A549 (cell line): Measurements from ENCODE around the gene NDUFB11. TPM values are rescaled to one million over a fixed set of nuclear protein-coding genes. Genes with fewer than 3 reads are reported as not detected.
"Not testable (repeated sequence)": the region's sequence is repeated elsewhere in the genome, so short reads cannot be mapped to it uniquely, and the experiment has no call there.

ENCODE experiments used
- ATAC-seq, 2 experiments: fragments of 200-7000 bp in 1 of 2; fragments of >200 bp in 1 of 2; cut with Nextera tagmentation in 1 of 2; cut with Tn5 transposase in 1 of 2; 3 replicates each; pipeline versions ENCODE4 v1.8.0 to v1.9.1; 2018 to 2020; ENCODE audit warnings: mild to moderate bottlenecking in 1 of 2, moderate library complexity in 1 of 2
- CTCF ChIA-PET: fragments of 300-600 bp; sonication (Branson Sonifier 250); formaldehyde crosslinking; extraction: SDS; loops from one replicate; lab custom pipeline; 2021; ENCODE audit warnings: antibody characterized with exemption, inconsistent platforms; lab: Yijun Ruan, JAX
- POLR2A ChIA-PET: fragments of 350-600 bp; formaldehyde crosslinking; extraction: SDS; loops from one replicate; lab custom pipeline; 2021; ENCODE audit warnings: antibody characterized with exemption, inconsistent platforms; lab: Yijun Ruan, JAX
- DNase-seq, 2 experiments: peaks; one replicate each; pipeline versions ENCODE4 v3.0.0 to v3.0.0-alpha.2; 2011 to 2016; ENCODE audit warnings: low read depth in 1 of 2, low spot score in 1 of 2
- FAIRE-seq: peaks from 2 replicates; lab custom pipeline; 2011; peaks lifted over from hg19 to GRCh38; lab: Jason Lieb, UNC
- H3K27ac ChIP-seq, 2 experiments: fragments of >200 bp; sonication (Bioruptor Twin); formaldehyde crosslinking; 3 replicates each; pipeline ENCODE4 v1.5.1; 2016 to 2017
- H3K4me1 ChIP-seq: fragments of >200 bp; sonication (Bioruptor Twin); formaldehyde crosslinking; 3 replicates; pipeline ENCODE4 v1.6.1; 2016
- H3K4me2 ChIP-seq: fragments of >200 bp; sonication (Bioruptor Twin); formaldehyde crosslinking; 3 replicates; pipeline ENCODE4 v1.6.1; 2016
- H3K4me3 ChIP-seq: fragments of >200 bp; sonication (Bioruptor Twin); formaldehyde crosslinking; 3 replicates; pipeline ENCODE4 v1.5.1; 2016
- H3K9me3 ChIP-seq: fragments of >200 bp; sonication (Bioruptor Twin); formaldehyde crosslinking; 3 replicates; pipeline ENCODE4 v1.6.1; 2016
- BCL3 ChIP-seq: fragments of >200 bp; sonication (Bioruptor Twin); formaldehyde crosslinking; IDR thresholded peaks from 3 replicates; pipeline ENCODE4 v1.6.1; 2016
- CBX2 ChIP-seq: fragments of 200-600 bp; sonication (generic); IDR thresholded peaks from 2 replicates; pipeline ENCODE4 v1.6.1; 2016; ENCODE audit warnings: low read depth, mild to moderate bottlenecking, borderline replicate concordance
- CBX8 ChIP-seq: fragments of 200-600 bp; sonication (generic); IDR thresholded peaks from 2 replicates; pipeline ENCODE4 v1.6.1; 2016
- CEBPB ChIP-seq, 2 experiments: fragments of >200 bp in 1 of 2; sonication (Bioruptor Twin) in 1 of 2; formaldehyde crosslinking in 1 of 2; IDR thresholded peaks; 2 replicates each; pipeline ENCODE4 v1.6.1; 2012 to 2016
- CHD2 ChIP-seq: fragments of 150-350 bp; IDR thresholded peaks from 2 replicates; pipeline ENCODE4 v1.6.1; 2014; ENCODE audit warnings: low read length; ENCODE audit not compliant: partially characterized antibody
- CHD4 ChIP-seq: fragments of 200-600 bp; sonication (generic); IDR thresholded peaks from 2 replicates; pipeline ENCODE4 v1.6.1; 2016; ENCODE audit warnings: antibody characterized with exemption, mild to moderate bottlenecking, borderline replicate concordance
- CTCF ChIP-seq: fragments of >200 bp; sonication (Bioruptor Twin); formaldehyde crosslinking; IDR thresholded peaks from 3 replicates; pipeline ENCODE4 v1.5.1; 2016
- EHF ChIP-seq: fragments of 250-450 bp; sonication (Bioruptor Pico); IDR thresholded peaks from 2 replicates; pipeline ENCODE4 v1.5.0; 2020; ENCODE audit warnings: mild to moderate bottlenecking
- ELK1 ChIP-seq: fragments of 150-350 bp; IDR thresholded peaks from 2 replicates; pipeline ENCODE4 v1.6.1; 2014; ENCODE audit warnings: low read depth, mild to moderate bottlenecking, low read length
- FOSL2 ChIP-seq, 2 experiments: fragments of 450-650 bp in 1 of 2; fragments of >200 bp in 1 of 2; sonication (Bioruptor Twin) in 1 of 2; formaldehyde crosslinking; IDR thresholded peaks; 2 replicates each; pipeline versions ENCODE4 v1.5.0 to v1.6.1; 2016 to 2020; ENCODE audit warnings: mild to moderate bottlenecking in 1 of 2, moderate library complexity in 1 of 2
- FOXS1 ChIP-seq: fragments of 250-450 bp; sonication (Bioruptor Pico); IDR thresholded peaks from 2 replicates; pipeline ENCODE4 v1.5.0; 2020; ENCODE audit warnings: mild to moderate bottlenecking, moderate library complexity
- HDAC2 ChIP-seq: fragments of 200-600 bp; sonication (generic); IDR thresholded peaks from 2 replicates; pipeline ENCODE4 v1.6.1; 2016
- HES2 ChIP-seq: fragments of >200 bp; sonication (Bioruptor Twin); formaldehyde crosslinking; IDR thresholded peaks from 2 replicates; pipeline ENCODE4 v1.6.1; 2016
- HEYL ChIP-seq: fragments of 250-450 bp; sonication (Bioruptor Pico); IDR thresholded peaks from 2 replicates; pipeline ENCODE4 v1.8.0; 2021; ENCODE audit warnings: mild to moderate bottlenecking, moderate library complexity
- HOXA7 ChIP-seq: fragments of 250-450 bp; sonication (Bioruptor Pico); IDR thresholded peaks from 2 replicates; pipeline ENCODE4 v1.5.0; 2020; ENCODE audit warnings: mild to moderate bottlenecking, moderate library complexity
- HOXB5 ChIP-seq: fragments of 250-450 bp; sonication (Bioruptor Pico); IDR thresholded peaks from 2 replicates; pipeline ENCODE4 v1.5.0; 2020; ENCODE audit warnings: mild to moderate bottlenecking, moderate library complexity
- KDM5A ChIP-seq: fragments of 200-600 bp; sonication (generic); IDR thresholded peaks from 2 replicates; pipeline ENCODE4 v1.6.1; 2016; ENCODE audit warnings: antibody characterized with exemption, mild to moderate bottlenecking
- MYC ChIP-seq: IDR thresholded peaks from 2 replicates; pipeline ENCODE4 v1.6.1; 2012; ENCODE audit warnings: mild to moderate bottlenecking, inconsistent platforms, low read length, improper control_type of control experiment, borderline replicate concordance
- POLR2A ChIP-seq: IDR thresholded peaks from 2 replicates; pipeline ENCODE4 v1.6.1; 2012; ENCODE audit warnings: mild to moderate bottlenecking, low read length
- RAD21 ChIP-seq, 2 experiments: fragments of >200 bp in 1 of 2; sonication (Bioruptor Twin) in 1 of 2; formaldehyde crosslinking in 1 of 2; IDR thresholded peaks in 1 of 2; conservative IDR thresholded peaks in 1 of 2; 2 replicates in 1 of 2; 3 replicates in 1 of 2; pipeline ENCODE4 v1.6.1; 2012 to 2018; ENCODE audit warnings: inconsistent platforms in 1 of 2
- RFX5 ChIP-seq: fragments of 450-650 bp; IDR thresholded peaks from 2 replicates; pipeline ENCODE4 v1.7.1; 2014; ENCODE audit warnings: antibody characterized with exemption, mild to moderate bottlenecking, moderate library complexity
- RNF2 ChIP-seq: fragments of 200-600 bp; sonication (generic); IDR thresholded peaks from 2 replicates; pipeline ENCODE4 v1.6.1; 2016; ENCODE audit warnings: low read depth, mild to moderate bottlenecking, antibody characterized with exemption, moderate library complexity, borderline replicate concordance
- SMC3 ChIP-seq: fragments of >200 bp; sonication (Bioruptor Twin); formaldehyde crosslinking; IDR thresholded peaks from 3 replicates; pipeline ENCODE4 v1.6.1; 2018; ENCODE audit warnings: inconsistent platforms
- TFCP2L1 ChIP-seq: fragments of 250-450 bp; sonication (Bioruptor Pico); IDR thresholded peaks from 2 replicates; pipeline ENCODE4 v1.5.0; 2021; ENCODE audit warnings: mild to moderate bottlenecking
- ZNF302 ChIP-seq: fragments of 250-450 bp; sonication (Bioruptor Pico); IDR thresholded peaks from 2 replicates; pipeline ENCODE4 v1.9.0; 2021; ENCODE audit warnings: inconsistent platforms, mild to moderate bottlenecking, moderate library complexity
- WGBS: methylation state at CpG from one replicate; pipeline ENCODE4 v1.1.6; 2017; ENCODE audit errors: missing lambda C conversion rate; 5-methylcytosine and 5-hydroxymethylcytosine counted together
- polyA plus RNA-seq, 4 experiments: library from polyadenylated mRNA; depleted of rRNA in 3 of 4; stranded (reverse); fragments of >200 nt; fragmentation: RNase III in 1 of 4; extraction: RNeasy Plus Mini Kit Qiagen cat#74134 plus additional on column Dnase treatment in 1 of 4; gene quantifications; 2 replicates in 3 of 4; 3 replicates in 1 of 4; pipeline ENCODE4 v1.2.3, GENCODE V29; 2011 to 2017

Gene NDUFB11
- polyA plus RNA-seq, 2 of the 4 experiments (the other 2 are of a cell fraction), result 84.5 to 147 TPM

GRCh38 chrX:47138171-47138570 is 6.3 kb downstream of the NDUFB11 start:
- Histone ChIP-seq H3K9me3 (no peaks in the 10 kb centered on the region), H3K27ac (no peak overlapping the region), H3K4me3 (no peak overlapping the region), H3K4me2 (no peak overlapping the region), H3K4me1 (peaks cover 9% of the 10 kb centered on the region; the same call in 2 of the 3 replicates)
- 88% methylated on average over 6 of the region's 6 CpGs for WGBS
- DNase-seq, result no peak
- no peak for FAIRE-seq
- no peak for TF ChIP-seq HOXA7 (CRISPR knock-in tag)
- no peak for TF ChIP-seq CTCF
- no peak for TF ChIP-seq FOXS1 (CRISPR knock-in tag)
- TF ChIP-seq KDM5A, result no peak
- TF ChIP-seq EHF (CRISPR knock-in tag), result no peak
- no peak for TF ChIP-seq HES2
- TF ChIP-seq RAD21 (conservative IDR thresholded peaks at IDR 0.05 in 1 of 2, IDR thresholded peaks at IDR 0.05 in 1 of 2), result no peak
- TF ChIP-seq CBX2, result no peak
- no peak for TF ChIP-seq POLR2A
- no peak for TF ChIP-seq ZNF302 (CRISPR knock-in tag)
- TF ChIP-seq MYC, result no peak
- TF ChIP-seq HDAC2, result no peak
- no peak for TF ChIP-seq CEBPB (IDR thresholded peaks at IDR 0.05)
- TF ChIP-seq RFX5, result no peak
- no peak for TF ChIP-seq TFCP2L1
- no peak for TF ChIP-seq RNF2
- no peak for TF ChIP-seq BCL3
- TF ChIP-seq CBX8, result no peak
- no peak for TF ChIP-seq HEYL
- ChIA-PET CTCF (no interaction called here), POLR2A (no interaction called here)
- no peak for ATAC-seq

GRCh38 chrX:47135650-47136049 is 8.9 kb downstream of the NDUFB11 start:
- WGBS, result 47% methylated on average over 4 of the region's 5 CpGs
- ChIA-PET CTCF (interaction anchor here (1.9 kb wide), 1 partner anchor 9 kb away, joined by 10 read pairs; the partner anchor contains the start of genes NDUFB11 and RBM10), POLR2A (interaction anchor here (2.6 kb wide), 1 partner anchor 9 kb away, joined by 9 read pairs; the partner anchor contains the start of genes NDUFB11 and RBM10)
- not testable (repeated sequence) for H3K4me1 ChIP-seq; H3K9me3 ChIP-seq; H3K4me3 ChIP-seq; FAIRE-seq; TF ChIP-seq FOSL2 (IDR thresholded peaks at IDR 0.05)
- peak; percentile 49; the same call in 1 of the 2 replicates for TF ChIP-seq FOSL2 (CRISPR knock-in tag; IDR thresholded peaks at IDR 0.05)
- DNase-seq, result peak; percentile 48 to 65
- peak overlapping the region in 1 of 2 experiments; percentile 9; a peak in 2 of 6 replicates for H3K27ac ChIP-seq
- H3K4me2 ChIP-seq, result peak overlapping the region; percentile 3; the same call in 2 of the 3 replicates
- peak; percentile 71 to 72; a peak in 5 of 6 replicates for ATAC-seq

- FAIRE-seq (no peak), ATAC-seq (no peak), DNase-seq (no peak)
- H3K9me3 ChIP-seq, result no peaks in the 10 kb centered on the region
- 71% methylated on average over 5 of the region's 5 CpGs for WGBS
- H3K4me3 ChIP-seq, result no peak overlapping the region
- TF ChIP-seq CHD4, result no peak
- TF ChIP-seq HOXB5 (CRISPR knock-in tag), result no peak
- TF ChIP-seq HES2, result no peak
- no peak for TF ChIP-seq SMC3
- TF ChIP-seq HOXA7 (CRISPR knock-in tag), result no peak
- TF ChIP-seq ELK1, result no peak
- no peak for TF ChIP-seq CHD2
- no peak for TF ChIP-seq CTCF
- H3K4me1 ChIP-seq, result peaks cover 7% of the 10 kb centered on the region; the same call in 2 of the 3 replicates
- no peak overlapping the region for H3K4me2 ChIP-seq
- no peak overlapping the region for H3K27ac ChIP-seq
- ChIA-PET CTCF (no interaction called here), POLR2A (interaction anchor here (2.6 kb wide), 1 partner anchor 11 kb away, joined by 9 read pairs; the partner anchor contains the start of genes NDUFB11 and RBM10)
These were observed 11.0 kb downstream of the NDUFB11 start for GRCh38 chrX:47133493-47133892.
